K562 (cell line): ENCODE measurements around the gene PHKB. TPM values are rescaled to one million over a fixed set of nuclear protein-coding genes. Genes with fewer than 3 reads are reported as not detected.

Experiments used
- ATAC-seq: fragments of 200-7000 bp; cut with Tn5 transposase; 3 replicates; pipeline ENCODE4 v1.9.1; 2020; ENCODE audit warnings: moderate library complexity
- BruUV-seq: library from RNA; stranded (reverse); fragments of 400-500 nt; replicated peaks from 2 replicates; lab custom pipeline; 2021; lab: Mats Ljungman, UMichigan
- CTCF ChIA-PET: fragments of 300-600 bp; formaldehyde crosslinking; extraction: SDS; loops from one replicate; lab custom pipeline; 2021; ENCODE audit warnings: low intra/inter-chr PET ratio; lab: Yijun Ruan, JAX
- POLR2A ChIA-PET: fragments of 300-600, 350-650 bp; sonication (Branson Sonifier 250); formaldehyde crosslinking; extraction: SDS; loops from one replicate; lab custom pipeline; 2021; ENCODE audit warnings: antibody characterized with exemption, inconsistent platforms; lab: Yijun Ruan, JAX
- DNase-seq, 4 experiments: peaks; one replicate each; pipeline versions ENCODE4 v3.0.0 to v3.0.0-alpha.2; 2011 to 2018; ENCODE audit warnings: low spot score in 3 of 4, mixed read lengths in 3 of 4; ENCODE audit errors: extremely low read depth in 1 of 4
- FAIRE-seq: peaks from 2 replicates; lab custom pipeline; 2011; peaks lifted over from hg19 to GRCh38; lab: Jason Lieb, UNC
- H2AFZ ChIP-seq: 2 replicates; pipeline ENCODE4 v1.6.0; 2011; ENCODE audit warnings: low read depth, low read length, control low read depth, inconsistent platforms
- H3K27ac ChIP-seq: fragments of 200-600 bp; 3 replicates; pipeline ENCODE4 v1.8.0; 2011; ENCODE audit warnings: low read depth, mild to moderate bottlenecking, control low read depth, inconsistent platforms, low read length, moderate library complexity, mixed read lengths; ENCODE audit errors: extremely low read depth
- H3K27me3 ChIP-seq, 2 experiments: fragments of 300-600 bp in 1 of 2; 2 replicates in 1 of 2; 3 replicates in 1 of 2; pipeline versions ENCODE4 v1.6.0 to v1.8.0; 2011; ENCODE audit warnings: inconsistent platforms in 2 of 2, low read length in 2 of 2, mild to moderate bottlenecking in 1 of 2, mixed read lengths in 1 of 2, moderate library complexity in 1 of 2; ENCODE audit not compliant: control insufficient read depth in 2 of 2, insufficient read depth in 2 of 2
- H3K36me3 ChIP-seq: fragments of 300-600 bp; 3 replicates; pipeline ENCODE4 v1.8.0; 2011; ENCODE audit warnings: mild to moderate bottlenecking, low read length, inconsistent platforms; ENCODE audit not compliant: control insufficient read depth, insufficient read depth
- H3K4me1 ChIP-seq, 2 experiments: fragments of 200-600 bp in 1 of 2; replicated peaks in 1 of 2; 2 replicates in 1 of 2; 3 replicates in 1 of 2; pipeline versions ENCODE4 v1.5.1 to v1.8.0; 2011; ENCODE audit warnings: inconsistent platforms in 2 of 2, low read length in 2 of 2, mild to moderate bottlenecking in 1 of 2, mixed read lengths in 1 of 2, moderate library complexity in 1 of 2; ENCODE audit not compliant: control insufficient read depth in 2 of 2, insufficient read depth in 2 of 2
- H3K4me2 ChIP-seq: 2 replicates; pipeline ENCODE4 v1.6.1; 2011; ENCODE audit warnings: low read length, control low read depth, inconsistent platforms, mixed read lengths; ENCODE audit not compliant: insufficient read depth
- H3K4me3 ChIP-seq: fragments of 200-600 bp; sonication (generic), shearing (Covaris generic); 2 replicates; pipeline ENCODE4 v1.5.1; 2016; ENCODE audit warnings: control low read depth, inconsistent platforms
- H3K79me2 ChIP-seq: fragments of 200-600 bp; 3 replicates; pipeline ENCODE4 v1.8.0; 2011; ENCODE audit warnings: low read length, inconsistent platforms; ENCODE audit not compliant: control insufficient read depth, insufficient read depth
- H3K9ac ChIP-seq, 2 experiments: 2 replicates each; pipeline versions ENCODE4 v1.6.0 to v1.6.1; 2011; ENCODE audit warnings: low read depth in 2 of 2, low read length in 2 of 2, control low read depth in 1 of 2, inconsistent platforms in 1 of 2, mild to moderate bottlenecking in 1 of 2, mixed read lengths in 1 of 2; ENCODE audit not compliant: insufficient read depth in 1 of 2
- H3K9me1 ChIP-seq: one replicate; pipeline ENCODE4 v1.6.0; 2011; ENCODE audit warnings: inconsistent platforms, mild to moderate bottlenecking, low read length, moderate library complexity; ENCODE audit not compliant: control insufficient read depth, insufficient read depth
- H3K9me3 ChIP-seq: replicated peaks from 2 replicates; pipeline ENCODE4 v1.5.1; 2011; ENCODE audit warnings: low read depth, low read length, inconsistent platforms; ENCODE audit not compliant: control insufficient read depth, insufficient read depth
- H4K20me1 ChIP-seq: replicated peaks from 2 replicates; pipeline ENCODE4 v1.6.1; 2011; ENCODE audit warnings: low read length, inconsistent platforms, mixed read lengths; ENCODE audit not compliant: control insufficient read depth, insufficient read depth
- CTCFL ChIP-seq: IDR thresholded peaks from 2 replicates; pipeline ENCODE4 v1.6.1; 2011; ENCODE audit warnings: borderline replicate concordance, low read depth, mild to moderate bottlenecking, moderate library complexity, low read length; ENCODE audit not compliant: insufficient read depth, poor library complexity, severe bottlenecking
- HDAC1 ChIP-seq, 2 experiments: fragments of 450-650 bp; IDR thresholded peaks; 2 replicates each; pipeline ENCODE4 v1.6.1; 2016 to 2017; ENCODE audit warnings: inconsistent platforms in 1 of 2, mild to moderate bottlenecking in 1 of 2, moderate library complexity in 1 of 2
- RERE ChIP-seq: sonication (generic); formaldehyde crosslinking; IDR thresholded peaks from 2 replicates; pipeline ENCODE4 v1.8.0; 2023; ENCODE audit warnings: missing genetic modification reagents, mild to moderate bottlenecking, borderline replicate concordance
- WGBS: fragments of 100-300 bp; shearing (Covaris generic); methylation state at CpG from one replicate; pipeline ENCODE4 v1.1.6; 2016; ENCODE audit warnings: low coverage, mixed read lengths; ENCODE audit not compliant: insufficient coverage; ENCODE audit errors: missing lambda C conversion rate; 5-methylcytosine and 5-hydroxymethylcytosine counted together
- in situ Hi-C: fragments of 300-500 bp; cut with MboI; formaldehyde crosslinking; loops from 4 replicates; pipeline ENCODE4 v1.15.0; 2018; ENCODE audit warnings: inconsistent platforms, mixed read lengths
- intact Hi-C: fragments of 100-400 bp; cut with micrococcal nuclease; formaldehyde crosslinking; loops from 2 replicates; pipeline ENCODE4 v1.14.2; 2022
- polyA plus RNA-seq, 8 experiments: library from polyadenylated mRNA; depleted of rRNA in 4 of 8; stranded (reverse) in 5 of 8; unstranded in 3 of 8; fragments of >200 nt; fragmentation: Nextera tagmentation in 2 of 8; fragmentation: Illumina TruSeq in 1 of 8; extraction: Ambion mirVana in 2 of 8; extraction: Trizol in 1 of 8; gene quantifications; 2 replicates each; pipeline versions ENCODE4 v1.2.1 to v1.2.3, GENCODE V29; 2011 to 2014; ENCODE audit warnings: inconsistent platforms in 1 of 8, missing spikeins in 1 of 8
- total RNA-seq, 7 experiments: library from RNA; depleted of rRNA in 6 of 7; stranded (reverse); fragments of >200 nt in 6 of 7; fragmentation: Illumina TruSeq in 2 of 7; extraction: Trizol in 2 of 7; gene quantifications; 2 replicates each; pipeline versions ENCODE4 v1.2.1 to v1.2.3, GENCODE V29; 2011 to 2021; ENCODE audit warnings: low replicate concordance in 1 of 7

The PHKB gene
- total and polyA plus RNA-seq, 9 of the 15 experiments (the other 6 are each of a cell fraction or from before 2014, with no cell fraction given), result 24.7 to 92.3 (median 67.0) TPM

- in situ Hi-C loops, result no loop called here
- Histone ChIP-seq H2AFZ (peak overlapping the region; percentile 94; the same call in 1 of the 2 replicates), H3K79me2 (peaks cover 84% of the 10 kb centered on the region), H3K9ac (peak overlapping the region; percentile 98 to 99), H3K4me1 (peaks cover 0 to 19% of the 10 kb centered on the region in 2 experiments; a peak in 3 of 5 replicates), H3K27ac (peak overlapping the region; percentile 99), H3K9me1 (no peaks in the 10 kb centered on the region), H3K4me2 (peak overlapping the region; percentile 95), H3K4me3 (peak overlapping the region; percentile 56), H3K27me3 (no peaks in the 10 kb centered on the region), H4K20me1 (no peaks in the 10 kb centered on the region), H3K36me3 (peaks cover 35% of the 10 kb centered on the region; the same call in 2 of the 3 replicates), H3K9me3 (no peaks in the 10 kb centered on the region)
- POLR2A ChIA-PET, result interaction anchor here (0.8 to 3.8 kb wide), 7 partner anchors 8 to 126 kb away, joined by 3 to 21 read pairs (median 4); no protein-coding TSS in a partner anchor
- ATAC-seq, result no peak
- DNase-seq, result no peak
- intact Hi-C loops, result loop anchor here (5.0 to 10.0 kb wide), 3 partner anchors 114 to 318 kb away; partner anchors contain the start of gene NETO2
- WGBS, result 6% methylated on average over 4 of the region's 4 CpGs
- CTCF ChIA-PET, result no interaction called here
- BruUV-seq, result no TSS peak
- TF ChIP-seq RERE (CRISPR knock-in tag), result no peak
- 0 out of 4 replicates have a peak, but pooled peaks of 1 of the 2 experiments have one; percentile 28 for TF ChIP-seq HDAC1 (IDR thresholded peaks at IDR 0.05)
- TF ChIP-seq CTCFL, result no peak
- no peak for FAIRE-seq
These were observed 796 bp upstream of the PHKB start for GRCh38 chr16:47460359-47460710.
